Chondrocyte (in vitro differentiated cells): Measurements from ENCODE around the gene AASDH. TPM values are rescaled to one million over a fixed set of nuclear protein-coding genes. Genes with fewer than 3 reads are reported as not detected.

ENCODE experiments used
- DNase-seq: peaks from one replicate; pipeline ENCODE4 v3.0.0; 2021; ENCODE audit warnings: mixed read lengths, low spot score
- H3K27ac Mint-ChIP-seq: one replicate; pipeline ENCODE4 v1.8.0; 2021; ENCODE audit warnings: mild to moderate bottlenecking, moderate library complexity, mixed read lengths; ENCODE audit not compliant: unreplicated experiment
- H3K27me3 Mint-ChIP-seq: 2 replicates; pipeline ENCODE4 v1.8.0; 2021; ENCODE audit warnings: low read depth, mixed read lengths
- H3K36me3 Mint-ChIP-seq: 2 replicates; pipeline ENCODE4 v1.8.0; 2021; ENCODE audit warnings: low read depth, mixed read lengths
- H3K4me1 Mint-ChIP-seq: 2 replicates; pipeline ENCODE4 v1.8.0; 2021; ENCODE audit warnings: low read depth, mild to moderate bottlenecking, mixed read lengths
- H3K4me3 Mint-ChIP-seq: one replicate; pipeline ENCODE4 v1.8.0; 2021; ENCODE audit warnings: mild to moderate bottlenecking, moderate library complexity, mixed read lengths; ENCODE audit not compliant: unreplicated experiment
- H3K9me3 Mint-ChIP-seq: 2 replicates; pipeline ENCODE4 v1.8.0; 2021; ENCODE audit warnings: low read depth, mixed read lengths
- total RNA-seq: library from RNA; stranded (reverse); gene quantifications from 3 replicates; pipeline ENCODE4 v1.2.1, GENCODE V29; 2021
- TF ChIP-seq, protein P1 (sequence below): fragments of 200-600 bp; sonication (generic); IDR thresholded peaks from 2 replicates; pipeline ENCODE4 v1.5.0; 2021; ENCODE audit warnings: antibody characterized with exemption, mild to moderate bottlenecking, moderate library complexity

Gene AASDH
- total RNA-seq, 1 donor from 2014 or later = 7.9 TPM

DNA sequence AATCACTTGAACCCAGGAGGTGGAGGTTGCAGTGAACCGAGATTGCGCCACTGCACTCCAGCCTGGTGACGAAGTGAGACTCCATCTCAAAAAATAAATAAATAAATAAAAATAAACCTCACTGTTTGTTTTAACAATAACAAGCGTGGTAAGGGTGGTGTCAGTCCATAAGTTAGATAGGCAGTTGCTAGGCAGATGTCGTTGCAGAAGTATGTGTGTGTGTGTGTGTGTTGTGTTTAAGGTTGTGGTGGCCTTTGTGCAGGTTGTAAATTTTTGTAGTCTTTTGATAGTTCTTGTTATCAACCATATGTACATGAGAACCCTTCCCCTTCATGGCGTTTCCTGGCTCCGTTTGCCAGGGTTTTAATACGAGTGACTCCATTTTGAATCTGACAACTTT lies 4.0 kb upstream of the AASDH start:
- no peaks in the 10 kb centered on the region for H3K9me3 Mint-ChIP-seq
- H3K4me1 Mint-ChIP-seq = peaks cover 26% of the 10 kb centered on the region
- no peak overlapping the region for H3K4me3 Mint-ChIP-seq
- TF ChIP-seq, protein P1, sequence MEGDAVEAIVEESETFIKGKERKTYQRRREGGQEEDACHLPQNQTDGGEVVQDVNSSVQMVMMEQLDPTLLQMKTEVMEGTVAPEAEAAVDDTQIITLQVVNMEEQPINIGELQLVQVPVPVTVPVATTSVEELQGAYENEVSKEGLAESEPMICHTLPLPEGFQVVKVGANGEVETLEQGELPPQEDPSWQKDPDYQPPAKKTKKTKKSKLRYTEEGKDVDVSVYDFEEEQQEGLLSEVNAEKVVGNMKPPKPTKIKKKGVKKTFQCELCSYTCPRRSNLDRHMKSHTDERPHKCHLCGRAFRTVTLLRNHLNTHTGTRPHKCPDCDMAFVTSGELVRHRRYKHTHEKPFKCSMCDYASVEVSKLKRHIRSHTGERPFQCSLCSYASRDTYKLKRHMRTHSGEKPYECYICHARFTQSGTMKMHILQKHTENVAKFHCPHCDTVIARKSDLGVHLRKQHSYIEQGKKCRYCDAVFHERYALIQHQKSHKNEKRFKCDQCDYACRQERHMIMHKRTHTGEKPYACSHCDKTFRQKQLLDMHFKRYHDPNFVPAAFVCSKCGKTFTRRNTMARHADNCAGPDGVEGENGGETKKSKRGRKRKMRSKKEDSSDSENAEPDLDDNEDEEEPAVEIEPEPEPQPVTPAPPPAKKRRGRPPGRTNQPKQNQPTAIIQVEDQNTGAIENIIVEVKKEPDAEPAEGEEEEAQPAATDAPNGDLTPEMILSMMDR = no peak
- no peaks in the 10 kb centered on the region for H3K36me3 Mint-ChIP-seq
- DNase-seq = no peak
- no peaks in the 10 kb centered on the region for H3K27me3 Mint-ChIP-seq
- H3K27ac Mint-ChIP-seq = no peak overlapping the region

DNA sequence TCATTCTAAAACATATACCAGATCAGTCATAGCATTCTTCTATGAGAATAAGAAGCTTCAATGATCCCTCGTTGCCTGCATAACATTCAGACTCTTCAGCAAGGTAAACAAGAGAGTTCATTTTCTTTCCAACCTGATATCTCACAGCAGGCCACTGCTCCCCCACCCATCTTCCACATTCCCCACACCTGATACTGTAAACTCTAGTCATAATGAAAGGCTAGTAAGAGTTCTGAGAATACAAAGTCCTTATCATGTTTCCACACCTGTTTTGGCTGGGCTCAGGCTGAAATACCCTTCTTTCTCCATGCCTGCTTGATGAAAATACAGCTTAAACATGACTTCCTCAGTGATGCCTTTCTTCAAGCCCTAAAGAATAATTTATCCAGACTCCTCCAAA lies 2.3 kb upstream of the AASDH start:
- no peaks in the 10 kb centered on the region for H3K9me3 Mint-ChIP-seq

DNA sequence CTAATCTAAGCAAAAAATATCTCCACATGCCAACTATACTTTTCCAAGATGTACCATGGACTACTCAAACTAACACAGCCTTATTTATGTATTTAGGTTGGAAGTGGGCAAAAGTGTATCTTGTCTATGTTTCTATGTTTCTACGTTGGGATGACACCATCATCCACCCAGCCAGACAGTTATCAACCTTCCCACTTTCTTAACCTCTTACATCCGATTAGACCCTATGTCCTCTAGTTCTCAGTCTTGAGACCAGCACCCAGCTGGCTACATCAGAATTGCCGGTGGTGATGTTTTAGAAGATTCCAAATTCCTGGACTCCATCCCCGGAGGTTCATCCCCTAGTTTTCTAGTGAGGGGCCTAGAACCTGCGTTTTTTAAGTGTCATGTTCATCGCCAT lies 1.0 kb upstream of the AASDH start:
- H3K36me3 Mint-ChIP-seq = no peaks in the 10 kb centered on the region
- H3K9me3 Mint-ChIP-seq = no peaks in the 10 kb centered on the region
- H3K27ac Mint-ChIP-seq = peak overlapping the region; percentile 96
- H3K4me3 Mint-ChIP-seq = peak overlapping the region; percentile 82
- peaks cover 28% of the 10 kb centered on the region for H3K4me1 Mint-ChIP-seq
- no peak for DNase-seq
- TF ChIP-seq, protein P1 = no peak
- H3K27me3 Mint-ChIP-seq = no peaks in the 10 kb centered on the region

More for the DNA sequence above, 2.3 kb upstream of the AASDH start:
- TF ChIP-seq, protein P1 = no peak
- Mint-ChIP-seq H3K4me3 (no peak overlapping the region), H3K36me3 (no peaks in the 10 kb centered on the region), H3K27me3 (no peaks in the 10 kb centered on the region), H3K4me1 (peaks cover 28% of the 10 kb centered on the region), H3K27ac (no peak overlapping the region)
- DNase-seq = no peak

DNA sequence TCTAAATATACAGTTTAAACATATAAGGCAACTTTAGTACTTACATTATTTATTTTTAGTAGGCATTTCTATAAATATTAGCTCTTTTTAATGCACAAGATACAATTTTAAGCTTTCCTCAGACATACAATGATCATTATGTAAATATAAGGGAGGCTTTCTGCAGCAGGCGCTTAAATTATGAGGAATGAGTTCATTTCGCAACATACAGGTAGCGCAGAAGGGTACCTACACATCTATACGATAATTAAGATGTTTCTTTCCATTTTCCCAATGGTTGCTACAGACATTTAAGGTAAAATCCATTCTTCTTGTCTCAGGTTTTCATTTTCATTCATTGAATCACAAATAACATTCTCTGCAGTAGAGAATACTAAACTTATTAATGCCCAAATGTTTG lies 1.2 kb downstream of the AASDH start:
- TF ChIP-seq, protein P1 = no peak
- H3K4me1 Mint-ChIP-seq = peaks cover 28% of the 10 kb centered on the region
- H3K27ac Mint-ChIP-seq = peak overlapping the region; percentile 96
- no peaks in the 10 kb centered on the region for H3K9me3 Mint-ChIP-seq
- DNase-seq = no peak
- no peaks in the 10 kb centered on the region for H3K36me3 Mint-ChIP-seq
- H3K4me3 Mint-ChIP-seq = peak overlapping the region; percentile 82
- H3K27me3 Mint-ChIP-seq = no peaks in the 10 kb centered on the region

DNA sequence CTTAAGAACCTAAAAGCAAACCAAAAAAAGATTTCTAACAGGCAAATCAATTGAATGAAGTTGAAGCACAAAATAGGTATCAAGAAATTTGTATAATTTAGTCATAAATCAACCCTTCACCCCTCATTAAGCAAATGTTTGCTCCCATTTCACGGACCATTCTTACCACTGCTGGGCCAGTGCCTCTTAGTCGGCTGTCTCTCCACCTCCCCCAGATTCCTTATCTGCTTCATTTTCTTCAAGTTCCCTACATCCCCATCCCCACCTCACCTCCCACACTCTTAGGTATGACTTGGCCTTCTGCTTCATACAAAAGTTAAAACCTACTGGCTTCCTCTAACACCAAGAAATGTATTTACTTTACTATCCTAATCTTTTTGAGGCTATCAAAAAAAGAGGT lies 11.8 kb downstream of the AASDH start:
- H3K27me3 Mint-ChIP-seq = no peaks in the 10 kb centered on the region
- no peaks in the 10 kb centered on the region for H3K4me1 Mint-ChIP-seq
- H3K27ac Mint-ChIP-seq = no peak overlapping the region
- no peak for DNase-seq
- peaks cover 3% of the 10 kb centered on the region for H3K36me3 Mint-ChIP-seq
- no peaks in the 10 kb centered on the region for H3K9me3 Mint-ChIP-seq
- TF ChIP-seq, protein P1 = no peak
- H3K4me3 Mint-ChIP-seq = no peak overlapping the region
